Osteocyte (in vitro differentiated cells): Measurements from ENCODE around the gene TBCA. TPM values are rescaled to one million over a fixed set of nuclear protein-coding genes. Genes with fewer than 3 reads are reported as not detected.

Experiments
- DNase-seq: peaks from one replicate; pipeline ENCODE4 v3.0.0; 2021; ENCODE audit warnings: mixed read lengths; ENCODE audit not compliant: unreplicated experiment; ENCODE audit errors: extremely low spot score
- H3K27ac Mint-ChIP-seq: one replicate; pipeline ENCODE4 v1.8.0; 2021; ENCODE audit warnings: mild to moderate bottlenecking, mixed read lengths; ENCODE audit not compliant: unreplicated experiment
- H3K27me3 Mint-ChIP-seq: one replicate; pipeline ENCODE4 v1.8.0; 2021; ENCODE audit warnings: mixed read lengths; ENCODE audit not compliant: unreplicated experiment
- H3K36me3 Mint-ChIP-seq: one replicate; pipeline ENCODE4 v1.8.0; 2021; ENCODE audit warnings: mixed read lengths; ENCODE audit not compliant: unreplicated experiment
- H3K4me1 Mint-ChIP-seq: one replicate; pipeline ENCODE4 v1.8.0; 2021; ENCODE audit warnings: mixed read lengths; ENCODE audit not compliant: unreplicated experiment
- H3K4me3 Mint-ChIP-seq: one replicate; pipeline ENCODE4 v1.8.0; 2021; ENCODE audit warnings: mild to moderate bottlenecking, moderate library complexity, mixed read lengths; ENCODE audit not compliant: unreplicated experiment
- H3K9me3 Mint-ChIP-seq: one replicate; pipeline ENCODE4 v1.8.0; 2021; ENCODE audit warnings: mixed read lengths; ENCODE audit not compliant: unreplicated experiment
- CTCF ChIP-seq: fragments of 200-600 bp; sonication (generic); IDR thresholded peaks from 2 replicates; pipeline ENCODE4 v1.5.0; 2021; ENCODE audit warnings: antibody characterized with exemption, mild to moderate bottlenecking, moderate library complexity
- total RNA-seq: library from RNA; stranded (reverse); gene quantifications from 2 replicates; pipeline ENCODE4 v1.2.1, GENCODE V29; 2021

TBCA gene
- total RNA-seq, 1 donor from 2014 or later: 164 TPM

DNA sequence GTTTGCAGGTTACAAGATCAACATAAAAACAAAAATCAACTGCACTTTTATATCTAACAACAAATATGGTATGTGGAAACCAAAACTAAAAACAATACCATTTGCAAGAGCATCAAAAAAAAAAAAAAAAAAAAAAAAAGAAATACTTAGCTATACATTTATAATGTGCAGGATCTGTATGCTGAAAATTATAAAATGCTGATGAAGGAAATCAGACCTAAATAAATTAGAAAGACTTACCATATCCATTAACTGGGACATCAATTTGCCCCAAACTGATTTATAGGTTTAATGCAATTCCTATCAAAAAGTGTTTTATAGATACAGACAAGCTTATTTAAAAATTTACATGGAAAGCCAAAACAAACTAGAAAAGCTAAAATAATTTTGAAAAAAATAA lies 77.2 kb downstream of the TBCA start:
- H3K36me3 Mint-ChIP-seq: peaks cover 38% of the 10 kb centered on the region

DNA sequence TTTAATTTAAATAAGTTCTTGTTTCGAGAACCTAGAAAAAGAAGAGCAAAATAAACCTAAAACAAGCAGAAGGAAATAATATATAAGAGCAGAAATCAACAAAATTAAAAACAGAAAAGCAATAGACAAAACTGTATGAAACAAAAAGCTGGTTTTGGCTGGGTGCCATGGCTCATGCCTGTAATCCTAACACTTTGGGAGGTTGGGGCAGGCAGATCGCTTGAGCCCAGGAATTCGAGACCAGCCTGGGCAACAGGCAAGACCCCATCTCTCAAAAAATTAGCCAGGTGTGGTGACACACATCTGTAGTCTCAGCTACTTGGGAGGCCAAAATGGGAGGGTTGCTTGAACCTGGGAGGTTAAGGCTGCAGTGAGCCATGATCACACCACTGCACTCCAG lies 78.4 kb downstream of the TBCA start:
- no peak for DNase-seq
- Mint-ChIP-seq H3K4me3 (no peak overlapping the region), H3K4me1 (peaks cover 11% of the 10 kb centered on the region), H3K9me3 (no peaks in the 10 kb centered on the region), H3K27me3 (no peaks in the 10 kb centered on the region), H3K27ac (no peak overlapping the region), H3K36me3 (peaks cover 37% of the 10 kb centered on the region)
- TF ChIP-seq CTCF: no peak

More for the DNA sequence above, 77.2 kb downstream of the TBCA start:
- Mint-ChIP-seq H3K4me1 (peaks cover 11% of the 10 kb centered on the region), H3K27me3 (no peaks in the 10 kb centered on the region), H3K9me3 (no peaks in the 10 kb centered on the region), H3K4me3 (no peak overlapping the region), H3K27ac (no peak overlapping the region)
- TF ChIP-seq CTCF: no peak
- no peak for DNase-seq

DNA sequence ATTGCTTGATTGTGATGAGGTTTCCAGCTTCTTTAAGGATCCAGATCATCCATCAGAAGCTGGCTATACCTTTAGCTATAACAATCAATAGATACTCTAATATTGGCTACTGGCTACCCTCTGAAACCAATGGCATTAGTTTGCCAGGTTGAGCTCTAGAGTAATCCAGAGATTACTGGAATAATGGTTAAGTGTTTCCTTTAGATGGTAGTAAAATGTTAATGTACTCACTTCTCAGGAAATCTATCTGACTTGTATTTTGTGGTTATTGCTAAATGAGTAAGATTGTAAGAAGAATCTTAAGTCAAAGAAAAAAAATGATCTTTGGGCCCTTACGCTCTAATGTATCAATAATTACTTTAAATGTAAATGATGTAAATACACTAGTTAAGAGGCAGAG lies 80.0 kb downstream of the TBCA start:
- no peaks in the 10 kb centered on the region for H3K27me3 Mint-ChIP-seq
- no peak overlapping the region for H3K27ac Mint-ChIP-seq
- H3K9me3 Mint-ChIP-seq: no peaks in the 10 kb centered on the region
- no peak for TF ChIP-seq CTCF
- DNase-seq: no peak
- no peak overlapping the region for H3K4me3 Mint-ChIP-seq
- peaks cover 11% of the 10 kb centered on the region for H3K4me1 Mint-ChIP-seq
- peaks cover 41% of the 10 kb centered on the region for H3K36me3 Mint-ChIP-seq

DNA sequence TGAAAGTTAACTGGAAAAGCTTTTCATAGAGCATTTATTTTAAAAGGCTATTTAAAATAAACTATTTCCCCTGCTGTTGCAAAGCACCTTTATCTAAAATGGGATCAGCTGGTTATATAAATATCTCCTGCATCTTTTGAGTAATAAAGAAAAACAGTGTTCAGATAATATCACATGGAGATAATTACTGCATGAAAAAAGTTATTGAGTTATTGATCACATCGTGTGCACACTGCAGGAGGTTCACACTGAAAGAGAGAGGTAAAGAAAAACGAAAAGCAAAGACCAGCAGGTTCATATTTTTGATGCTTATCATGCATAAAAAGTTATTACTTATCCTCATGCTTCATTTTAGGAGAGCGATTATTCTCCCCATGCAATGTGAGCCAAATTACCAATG lies 82.2 kb downstream of the TBCA start:
- H3K27ac Mint-ChIP-seq: no peak overlapping the region
- no peak for TF ChIP-seq CTCF
- H3K9me3 Mint-ChIP-seq: no peaks in the 10 kb centered on the region
- H3K4me3 Mint-ChIP-seq: no peak overlapping the region
- H3K36me3 Mint-ChIP-seq: peaks cover 39% of the 10 kb centered on the region
- H3K4me1 Mint-ChIP-seq: peaks cover 2% of the 10 kb centered on the region
- DNase-seq: no peak
- H3K27me3 Mint-ChIP-seq: no peaks in the 10 kb centered on the region

DNA sequence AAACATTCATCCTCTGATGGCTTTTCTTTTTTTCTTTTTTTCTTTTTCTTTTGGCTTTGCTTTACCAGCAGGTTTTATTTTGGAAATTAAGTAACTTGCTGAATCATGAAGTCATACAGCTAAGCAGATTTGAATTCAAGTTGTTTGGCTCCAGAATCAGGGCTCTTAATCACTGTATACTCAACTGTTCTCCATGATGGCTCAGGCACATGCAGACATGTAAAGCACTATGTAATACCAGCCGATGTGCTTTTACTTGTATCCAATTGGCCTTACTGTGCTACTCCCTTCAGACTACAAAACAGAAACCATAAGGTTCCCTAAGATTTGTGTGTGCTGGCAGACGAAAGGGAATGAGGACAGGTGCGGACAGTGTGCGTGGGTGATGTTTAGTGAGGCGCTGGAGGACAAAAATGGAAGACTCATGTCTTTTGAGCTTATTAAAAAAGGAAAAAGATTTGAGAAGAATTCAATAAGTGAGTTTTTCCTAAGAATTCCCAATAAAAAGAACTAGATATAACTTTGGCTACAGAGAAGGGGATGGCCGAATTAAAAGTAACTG lies 92.9 kb downstream of the TBCA start:
- Mint-ChIP-seq H3K4me1 (peaks cover 8% of the 10 kb centered on the region), H3K27me3 (peaks cover 10% of the 10 kb centered on the region), H3K9me3 (no peaks in the 10 kb centered on the region), H3K36me3 (peaks cover 12% of the 10 kb centered on the region), H3K27ac (no peak overlapping the region), H3K4me3 (no peak overlapping the region)
- TF ChIP-seq CTCF: no peak
- no peak for DNase-seq
